Stimulated activated CD8-positive, alpha-beta memory T cell treated with anti-CD3 and anti-CD28 coated beads, Interleukin-15, amount 100 ng/mL, for 1 hour (primary cell): ENCODE measurements around the gene THSD4.

ENCODE experiments used
- DNase-seq: peaks from one replicate; pipeline ENCODE4 v3.0.0-alpha.2; 2020; ENCODE audit warnings: low read depth

THSD4 gene

DNA sequence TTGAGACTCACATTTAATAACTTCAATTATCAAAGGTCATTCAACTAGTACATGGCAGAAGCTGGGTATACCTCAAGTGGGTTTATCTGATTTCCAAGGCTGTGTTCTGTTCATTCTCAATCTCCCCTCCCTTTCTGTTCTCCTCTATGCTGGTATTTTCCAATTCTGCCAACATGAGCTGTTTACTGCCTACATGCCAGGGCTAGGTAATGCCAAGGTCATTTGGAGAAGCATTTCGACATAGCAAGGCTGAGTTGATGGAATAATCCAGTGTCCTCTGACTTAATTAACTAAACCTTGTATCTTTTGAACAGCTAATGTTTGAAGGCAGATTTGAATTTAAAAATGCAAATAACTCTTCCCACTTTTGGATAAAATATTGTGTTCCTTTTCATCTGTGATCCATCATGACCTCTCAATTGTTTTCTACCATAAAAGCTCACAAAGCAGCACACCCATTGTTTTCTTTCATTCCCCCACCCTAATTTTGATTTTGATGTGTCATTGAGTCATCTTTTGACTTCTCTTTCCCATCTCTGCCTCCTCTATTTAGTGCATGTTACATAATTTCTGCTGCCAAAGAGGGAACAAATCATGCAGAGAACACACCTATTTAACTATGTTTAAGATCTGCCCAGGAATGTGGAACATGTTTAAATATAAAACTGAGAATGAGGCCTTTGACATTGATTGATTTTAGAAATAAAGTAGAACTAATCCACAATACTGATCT is 386.2 kb downstream of the THSD4 start:
- DNase-seq: no peak

DNA sequence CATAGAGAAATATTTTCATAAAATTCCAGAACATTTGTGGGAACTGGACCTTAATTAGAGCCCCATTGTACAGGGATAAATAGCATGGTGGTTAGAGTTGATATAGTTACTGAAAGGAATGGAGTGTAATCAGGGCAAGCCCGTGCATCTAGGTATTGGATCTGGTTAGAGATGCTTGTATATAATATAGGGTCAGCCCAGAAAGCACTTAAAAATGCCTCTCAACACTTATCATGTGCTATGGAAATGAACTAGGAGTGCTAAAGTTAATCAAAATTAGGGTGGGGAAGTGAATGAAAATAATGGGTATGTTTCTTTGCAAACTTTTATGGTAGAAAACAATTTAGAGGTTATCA is 386.8 kb downstream of the THSD4 start:
- DNase-seq: no peak

DNA sequence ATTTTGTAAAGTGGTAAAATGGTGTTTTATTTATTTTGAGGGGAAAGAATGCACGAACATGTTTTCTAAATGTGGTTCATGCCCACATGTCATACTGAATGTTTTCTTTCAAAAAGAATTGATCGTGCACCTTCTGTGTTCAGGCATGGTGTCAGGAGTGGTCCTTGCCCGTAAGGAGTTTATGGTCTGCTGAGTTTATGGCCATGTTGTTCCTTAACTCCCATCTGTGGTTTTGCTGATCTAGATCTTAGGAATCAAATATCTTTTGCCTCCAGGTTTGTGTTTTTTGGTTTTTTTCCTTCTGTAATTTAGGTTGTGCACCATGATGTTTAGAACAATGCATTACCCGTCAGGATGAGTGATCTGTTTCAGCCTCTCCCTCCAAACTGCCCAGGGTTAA is 390.7 kb downstream of the THSD4 start:
- DNase-seq: no peak

DNA sequence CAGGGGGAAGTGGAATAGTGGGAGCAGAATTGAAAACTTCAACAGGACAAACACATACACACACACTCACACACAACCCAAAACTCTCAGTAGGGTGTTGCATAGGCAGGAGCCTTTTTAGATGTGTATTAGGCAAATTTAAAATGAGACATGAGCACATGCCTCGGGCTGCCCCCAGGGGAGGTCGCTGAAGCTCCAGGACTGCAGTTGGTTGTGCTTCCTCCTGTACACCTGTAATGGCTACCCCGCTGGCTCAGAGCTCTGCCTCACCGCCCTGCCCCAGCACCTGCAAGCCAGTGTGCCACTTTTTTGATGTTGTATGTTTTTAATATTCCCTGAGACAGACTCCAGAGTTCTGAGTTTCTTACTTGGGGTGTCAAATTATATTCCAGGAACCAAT is 391.7 kb downstream of the THSD4 start:
- DNase-seq: no peak

DNA sequence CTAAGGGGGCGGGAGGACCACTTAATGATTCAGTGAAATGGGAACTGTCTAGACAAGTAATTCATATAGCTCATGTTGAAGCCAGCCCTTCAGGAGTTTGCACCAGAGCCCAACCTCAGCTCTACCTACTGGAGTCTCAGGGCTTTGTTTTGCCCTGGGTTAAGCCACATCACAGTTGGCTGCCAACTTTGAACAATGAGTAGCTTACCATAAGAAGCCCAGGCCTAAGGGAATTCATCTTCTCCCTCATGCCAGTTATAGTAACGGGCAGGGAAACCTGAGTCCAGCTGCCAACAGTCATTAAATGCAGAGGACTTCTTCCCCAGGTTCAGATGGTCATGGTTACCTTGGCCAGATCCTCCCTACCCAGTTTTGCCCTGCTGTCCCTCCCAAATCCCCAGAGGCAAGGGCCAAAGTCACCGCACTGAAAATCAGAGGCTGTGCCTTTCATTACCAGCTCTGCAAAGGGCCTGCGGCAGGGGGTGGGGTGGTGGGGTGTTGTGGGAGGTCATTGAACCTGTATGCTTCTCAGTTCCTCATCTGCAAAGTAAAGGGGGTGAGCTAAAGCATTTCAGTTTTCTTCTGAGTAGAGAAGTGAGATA is 392.9 kb downstream of the THSD4 start:
- no peak for DNase-seq

DNA sequence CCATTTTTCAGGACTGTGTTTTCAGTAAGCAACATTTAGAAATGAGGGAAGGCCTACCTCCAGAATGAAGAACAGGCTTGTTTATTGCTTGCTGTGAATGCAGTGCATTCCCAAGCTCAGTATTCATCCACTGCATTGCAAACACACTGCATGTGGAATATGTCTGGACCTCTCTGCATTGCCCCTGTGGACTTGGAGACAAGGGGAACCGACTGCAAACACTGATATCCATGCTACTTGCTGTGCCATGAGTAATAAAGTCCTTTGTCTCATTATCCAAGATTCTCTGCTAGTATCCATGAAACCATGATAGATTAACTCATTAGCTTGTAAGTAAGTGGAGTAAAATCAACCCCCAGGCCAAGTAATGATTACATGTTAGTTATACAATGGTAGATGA is 393.9 kb downstream of the THSD4 start:
- no peak for DNase-seq

DNA sequence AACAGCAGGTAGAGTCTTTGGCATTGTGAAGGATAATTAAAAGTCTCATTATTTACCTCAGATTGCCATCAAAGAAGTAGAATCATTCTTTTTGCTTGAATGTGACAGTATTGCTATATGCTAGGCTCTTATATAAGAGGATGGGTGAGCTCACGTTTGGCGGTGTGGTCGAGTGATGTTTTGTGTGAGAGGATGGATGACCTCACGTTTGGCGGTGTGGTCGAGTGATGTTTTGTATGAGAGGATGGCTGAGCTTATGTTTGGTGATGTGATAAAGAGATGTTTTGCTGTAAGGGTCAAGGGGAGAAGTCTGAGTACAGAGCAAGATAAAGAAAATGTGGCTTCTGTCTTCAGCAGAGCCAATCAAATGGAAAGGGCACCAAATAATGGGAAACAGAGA is 395.5 kb downstream of the THSD4 start:
- no peak for DNase-seq

DNA sequence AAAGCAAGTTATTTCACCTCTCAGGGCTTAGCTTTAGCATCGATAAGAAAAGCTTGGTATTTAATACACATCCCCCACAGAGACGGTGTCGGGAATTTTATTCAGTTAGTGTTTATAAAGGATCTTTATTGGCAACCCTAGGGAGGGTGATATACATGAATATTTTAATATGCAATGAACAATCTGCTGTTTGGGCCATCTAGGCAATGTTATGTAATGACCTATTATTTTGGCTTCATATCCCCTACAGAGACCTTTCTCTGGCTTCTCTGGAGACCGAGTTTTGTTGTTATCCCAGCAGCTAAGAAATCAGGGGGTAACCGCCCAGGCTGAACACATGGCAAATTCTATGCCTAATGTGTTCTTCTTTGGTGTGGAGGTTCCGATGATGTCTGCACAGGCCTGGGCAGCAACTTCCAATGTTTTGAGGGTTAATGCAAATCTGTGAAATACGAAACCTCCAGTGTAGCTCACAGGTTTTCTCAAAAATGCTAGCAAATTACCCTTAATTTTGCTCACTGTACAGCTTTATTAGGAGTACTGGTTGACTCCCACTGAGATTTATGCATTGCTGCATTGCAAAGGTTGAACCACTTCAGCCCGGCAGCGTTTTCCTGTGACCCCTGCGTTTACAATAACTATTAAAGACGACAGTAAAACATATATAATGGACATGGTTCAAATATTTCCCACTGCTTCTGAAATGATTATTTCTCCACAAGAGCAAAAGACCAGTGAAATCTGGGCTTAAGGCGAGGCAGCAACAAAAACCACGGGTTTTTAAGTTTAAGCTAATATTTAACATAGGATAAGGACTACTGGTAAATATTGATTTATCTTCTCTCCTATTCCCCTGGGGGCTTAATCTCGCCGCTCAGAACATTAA is 396.8 kb downstream of the THSD4 start:
- no peak for DNase-seq

DNA sequence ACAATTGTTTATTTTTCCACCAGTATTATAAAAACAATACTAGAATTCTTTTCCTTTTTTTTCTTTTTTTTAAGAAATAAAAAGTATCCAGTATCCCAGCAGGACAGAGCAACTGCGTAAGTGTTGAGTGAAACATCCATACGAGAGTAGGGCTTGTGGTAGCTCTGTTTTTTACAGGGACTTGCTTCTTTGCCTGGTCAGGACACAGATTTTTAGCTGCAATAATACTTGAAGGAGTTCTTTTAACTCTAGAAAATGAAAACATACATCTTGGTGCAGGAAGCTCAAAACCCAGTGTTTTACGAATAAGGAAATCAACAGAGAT is 397.4 kb downstream of the THSD4 start:
- no peak for DNase-seq

DNA sequence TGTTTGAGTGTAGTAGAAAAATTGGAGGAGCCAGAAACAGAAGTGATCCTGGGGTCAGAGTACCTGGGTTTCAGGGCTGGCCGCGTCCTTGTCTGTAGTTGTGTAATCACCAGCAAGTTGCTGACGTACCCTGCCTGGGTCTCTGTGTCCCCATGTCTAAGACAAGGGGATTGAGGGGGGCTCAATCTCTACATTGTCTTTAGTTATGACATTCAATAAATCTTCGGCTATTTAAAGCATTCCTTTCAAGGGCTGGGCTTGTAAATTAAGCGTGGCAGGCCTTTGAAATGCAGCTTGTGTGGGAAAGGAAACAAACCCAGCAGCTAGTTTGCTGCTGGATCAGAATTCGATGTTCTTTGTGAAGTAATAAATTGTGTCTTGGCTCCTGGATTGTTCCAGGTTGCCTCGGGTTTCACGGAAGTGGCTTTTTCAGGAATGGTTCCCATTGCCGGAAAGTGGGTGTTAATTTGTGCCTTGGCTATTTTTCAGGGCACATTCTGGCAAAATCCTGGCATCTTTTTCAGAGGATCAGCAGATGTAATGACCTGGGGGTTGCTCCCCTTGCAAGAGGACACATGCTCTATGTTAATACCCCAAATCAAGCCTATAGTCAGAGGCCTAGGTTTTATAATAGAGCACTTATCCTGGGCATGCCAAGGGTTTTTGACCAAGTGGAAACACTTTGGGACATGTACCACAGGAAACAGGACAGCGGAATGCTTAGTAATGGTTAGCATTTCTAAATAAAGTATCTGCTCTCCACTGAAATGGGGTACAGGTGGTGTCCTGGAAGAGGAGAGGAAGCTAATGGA is 400.3 kb downstream of the THSD4 start:
- no peak for DNase-seq

DNA sequence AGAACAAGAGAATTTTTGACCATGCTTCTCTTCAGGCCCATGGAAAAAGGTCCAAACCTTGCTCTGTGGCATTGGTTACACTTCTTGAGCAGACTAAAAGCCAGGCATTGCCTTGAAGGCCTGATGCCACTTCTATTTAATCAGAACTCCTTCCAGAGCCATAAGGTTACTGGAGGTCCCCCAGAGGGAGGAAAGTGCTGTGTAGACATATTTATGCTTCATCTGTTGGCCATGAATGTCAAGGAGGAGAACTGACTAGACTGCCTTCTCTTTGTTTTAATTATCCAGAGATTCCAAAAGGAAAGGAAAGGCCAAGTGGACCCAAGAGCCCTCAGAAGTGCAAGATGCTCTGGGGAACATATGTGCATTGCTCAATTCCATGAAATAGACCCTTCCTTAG is 402.5 kb downstream of the THSD4 start:
- DNase-seq: no peak

DNA sequence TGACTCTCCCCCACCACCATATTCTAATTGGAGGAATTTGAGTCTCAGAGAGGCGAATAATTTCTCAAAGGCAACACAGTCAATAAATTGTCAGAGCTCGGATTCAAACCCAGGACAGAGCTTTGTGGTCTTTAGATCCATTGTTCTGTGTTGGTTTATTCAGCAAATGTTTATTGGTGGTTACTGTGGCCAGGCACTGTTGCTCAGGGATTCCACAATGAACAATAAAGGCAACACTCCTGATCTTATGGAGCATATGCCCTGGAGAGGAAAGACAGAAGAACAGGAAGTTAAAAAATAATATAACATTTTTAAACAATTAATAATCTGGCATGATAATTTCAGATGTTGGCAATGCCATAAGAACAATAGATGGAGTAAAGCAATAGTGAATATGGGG is 403.4 kb downstream of the THSD4 start:
- DNase-seq: no peak

DNA sequence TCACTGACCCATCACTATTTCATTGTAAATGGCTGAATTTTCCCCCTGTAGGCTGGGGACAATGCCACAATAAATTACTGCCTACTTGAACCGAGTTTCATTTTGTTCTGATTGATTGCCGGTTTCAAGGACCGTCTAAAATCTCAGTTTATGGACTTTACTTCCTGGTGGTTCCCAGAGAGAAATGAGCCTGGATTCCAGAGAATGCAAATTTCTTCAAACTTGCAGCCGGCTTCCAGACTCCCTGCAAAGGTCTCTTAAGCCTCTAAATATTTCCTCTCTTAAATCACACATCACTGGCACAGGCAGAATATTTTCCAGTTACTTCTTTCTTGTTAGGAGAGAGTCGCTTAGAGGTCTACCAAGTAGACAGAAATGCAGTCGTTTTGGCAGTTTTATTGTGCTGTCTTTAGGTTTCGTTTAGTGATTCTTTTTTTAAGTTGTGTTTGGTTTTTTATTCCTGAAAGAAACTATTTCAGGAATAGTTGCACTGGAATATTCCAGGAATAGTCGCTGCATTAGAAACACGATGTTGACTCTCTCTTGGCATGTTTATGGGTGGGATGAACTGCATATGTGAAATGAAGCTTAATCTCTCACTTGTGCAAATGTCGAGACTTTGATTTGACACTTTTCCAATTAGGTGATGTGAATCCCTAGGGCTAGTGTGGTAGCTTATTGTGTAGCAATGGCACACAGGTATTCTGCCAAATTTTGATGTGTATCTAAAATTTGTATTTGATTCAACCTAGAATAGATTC is 411.0 kb downstream of the THSD4 start:
- no peak for DNase-seq

DNA sequence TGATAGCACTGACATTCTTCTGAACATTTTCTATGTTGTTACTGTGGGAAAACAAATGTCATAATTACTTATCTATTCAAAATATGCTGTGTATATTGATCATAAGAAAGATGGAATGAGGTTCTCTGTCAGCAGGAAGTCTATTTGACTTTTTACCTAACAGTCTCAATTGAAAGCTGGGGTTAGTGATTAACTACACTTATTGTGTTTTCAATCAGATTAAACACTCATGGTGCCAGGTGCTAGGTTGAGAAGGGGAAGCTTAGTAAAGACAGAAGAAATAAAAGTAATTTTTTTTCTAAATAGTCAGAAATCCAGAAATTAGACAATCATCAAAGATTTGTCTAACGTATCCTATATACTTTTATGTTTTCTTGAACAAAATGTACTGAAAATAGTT is 414.1 kb downstream of the THSD4 start:
- DNase-seq: no peak

DNA sequence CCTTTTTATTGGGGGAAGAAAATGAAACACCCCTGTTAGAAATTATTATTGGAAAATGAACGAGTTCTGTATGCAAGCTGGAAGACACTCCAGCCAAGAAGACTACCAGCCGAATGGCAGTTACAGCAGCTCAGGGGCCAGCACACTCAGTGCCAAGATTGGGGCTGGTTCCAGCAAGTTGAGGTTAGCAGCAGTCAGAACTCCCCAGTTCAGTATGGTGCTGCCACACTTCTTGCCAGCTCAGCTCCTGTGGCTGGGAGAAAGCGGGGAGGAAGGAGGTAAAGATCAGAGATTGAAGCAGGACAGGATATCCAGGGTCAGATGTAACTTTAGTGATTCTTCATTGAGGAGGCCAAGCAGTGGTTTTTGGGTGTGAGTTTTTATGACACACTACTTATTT is 414.8 kb downstream of the THSD4 start:
- DNase-seq: no peak

DNA sequence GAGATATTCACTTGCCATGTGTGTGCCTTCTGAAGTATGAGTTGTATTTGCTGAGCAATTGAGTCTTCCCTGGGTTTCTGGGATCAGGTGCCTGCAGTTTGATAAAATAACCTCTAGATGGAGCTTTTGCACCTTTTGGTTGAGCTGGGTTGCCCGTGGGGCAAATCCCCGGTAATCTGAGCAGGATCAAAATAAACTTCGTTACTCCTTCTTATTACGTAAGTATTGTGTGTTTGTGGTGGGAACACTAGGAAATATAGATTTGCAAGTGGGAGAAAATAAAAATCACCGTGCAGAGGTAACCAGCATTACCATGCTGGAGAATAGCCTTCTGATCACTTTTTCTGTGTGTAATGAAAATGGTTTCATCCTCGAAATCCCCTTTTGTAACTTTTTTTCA is 417.7 kb downstream of the THSD4 start:
- DNase-seq: no peak

DNA sequence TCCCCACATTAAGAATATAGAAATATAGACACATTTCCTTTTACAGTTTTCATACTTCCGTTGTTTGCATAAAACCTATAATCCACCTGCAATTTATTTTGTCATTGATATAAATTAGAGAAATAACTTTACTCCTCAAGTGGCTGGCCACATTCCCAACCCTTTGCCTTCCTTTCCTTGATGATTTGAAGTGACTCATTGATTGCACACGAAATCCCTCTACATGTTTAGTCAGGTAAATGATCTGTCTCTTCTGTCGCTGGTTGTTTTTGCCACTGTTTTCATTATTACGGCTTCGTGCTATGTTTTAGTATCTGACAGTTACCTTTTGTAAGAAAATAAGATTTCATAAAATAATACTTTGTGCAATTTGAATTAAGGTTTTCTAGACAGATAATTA is 422.9 kb downstream of the THSD4 start:
- no peak for DNase-seq

DNA sequence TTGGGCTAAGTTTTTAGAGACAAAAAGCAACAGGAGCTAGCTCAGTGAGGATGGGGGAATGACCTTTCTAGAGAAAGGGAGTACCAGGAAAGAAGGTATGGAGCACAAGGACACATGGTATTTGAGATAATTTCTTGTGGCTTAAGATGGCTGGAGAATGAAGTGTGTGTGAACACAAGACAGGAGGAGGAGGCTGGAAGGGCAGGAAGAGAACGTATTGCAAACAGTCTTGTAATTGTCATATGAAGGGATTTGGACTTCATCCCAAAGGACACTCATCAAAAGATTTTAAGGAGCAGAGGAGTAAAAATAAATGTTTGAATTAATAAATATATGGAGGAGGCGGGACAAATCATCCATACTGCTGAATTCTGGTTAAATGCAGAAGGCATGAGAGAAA is 426.5 kb downstream of the THSD4 start:
- DNase-seq: no peak

DNA sequence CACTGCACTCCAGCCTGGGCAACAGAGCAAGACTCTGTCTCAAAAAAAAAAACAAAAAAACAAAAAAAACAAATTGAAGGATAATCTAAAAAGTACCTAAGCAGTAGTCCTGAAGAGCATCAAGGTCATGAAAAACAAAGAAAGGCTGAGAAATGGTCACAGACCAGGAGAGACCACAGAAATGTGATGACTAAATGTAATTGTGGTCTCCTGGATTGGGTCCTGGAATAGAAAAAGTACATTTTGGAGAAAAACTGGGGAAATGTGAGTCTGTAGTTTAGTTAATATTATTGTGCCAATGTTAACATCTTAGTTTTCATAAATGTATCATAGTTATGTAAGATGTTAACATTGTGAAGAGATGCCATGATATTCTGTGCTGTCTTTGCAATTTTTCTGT is 427.6 kb downstream of the THSD4 start:
- no peak for DNase-seq

DNA sequence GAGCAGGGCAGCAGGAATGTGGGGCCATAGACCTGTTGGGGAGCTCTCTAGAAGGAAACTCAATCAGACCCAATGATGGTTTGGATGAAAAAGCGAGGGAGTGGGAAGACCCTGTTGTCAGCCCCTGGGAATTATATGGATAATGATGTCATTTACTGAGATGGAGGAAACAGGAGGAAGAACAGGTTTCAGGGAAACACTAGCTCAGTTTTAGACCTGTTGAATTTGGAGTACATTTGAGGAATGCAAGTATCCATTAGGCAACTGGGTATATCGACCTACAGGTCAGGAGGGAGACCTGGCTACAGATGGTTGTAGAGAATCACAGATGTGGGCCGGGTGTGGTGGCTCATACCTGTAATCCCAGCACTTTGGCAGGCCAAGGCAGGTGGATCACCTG is 428.1 kb downstream of the THSD4 start:
- no peak for DNase-seq

DNA sequence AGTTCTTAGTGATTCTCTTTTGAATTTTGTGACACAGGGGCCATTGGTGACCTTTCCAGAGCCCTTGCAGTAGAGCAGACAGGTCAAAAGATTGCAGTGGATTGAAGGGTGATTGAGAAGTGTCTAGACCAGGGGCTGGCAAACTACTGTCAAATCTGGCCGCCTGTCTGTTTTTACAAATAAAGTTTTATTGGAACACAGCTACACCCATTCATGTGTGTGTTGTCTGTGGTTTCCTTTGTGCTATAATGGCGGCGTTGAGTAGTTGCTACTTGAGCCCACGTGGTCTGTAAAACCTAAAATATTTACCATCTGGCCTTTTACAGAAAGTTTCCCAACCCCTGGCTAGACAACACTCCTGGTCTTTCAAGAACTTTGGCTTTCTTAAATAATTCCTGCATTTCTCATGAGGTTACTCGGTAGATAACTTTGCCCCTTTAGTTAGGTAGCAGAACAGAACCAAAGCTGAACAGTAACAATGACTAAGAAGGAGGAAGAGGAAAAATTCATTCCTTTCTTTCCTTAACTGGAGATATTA is 430.0 kb downstream of the THSD4 start:
- no peak for DNase-seq

DNA sequence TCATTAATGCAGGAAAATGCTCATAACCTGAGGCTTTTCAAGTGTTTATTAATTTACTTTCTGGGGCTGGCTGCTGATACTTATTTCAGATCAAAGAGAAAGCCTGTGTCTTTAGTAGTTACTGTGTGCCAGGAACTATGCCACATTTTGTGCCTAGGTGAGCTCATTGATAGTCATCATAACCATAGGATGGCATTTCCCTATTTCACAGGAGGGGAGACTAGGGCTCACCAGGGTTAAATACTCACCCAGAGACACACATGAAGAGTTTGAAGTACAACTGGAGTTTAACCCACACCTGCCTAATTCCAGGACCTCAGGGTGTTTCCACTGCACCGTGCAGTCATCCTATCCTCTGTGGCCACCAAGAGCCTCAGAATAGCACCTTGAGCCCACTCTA is 430.7 kb downstream of the THSD4 start:
- DNase-seq: no peak
